ENCODE measurements around the gene SLC37A2.
"Not testable (repeated sequence)": the region's sequence is repeated elsewhere in the genome, so short reads cannot be mapped to it uniquely, and the experiment has no call there.

Gene SLC37A2

GRCh38 chr11:125085301-125086081 is 22.4 kb downstream of the SLC37A2 start:
- DNase-seq = no peak

GRCh38 chr11:125086633-125087296 is 23.7 kb downstream of the SLC37A2 start:
- no peak for DNase-seq

- DNase-seq = no peak
These were observed 25.0 kb downstream of the SLC37A2 start for GRCh38 chr11:125088123-125088522.

GRCh38 chr11:125088576-125089455 is 25.7 kb downstream of the SLC37A2 start:
- no peak for DNase-seq

GRCh38 chr11:125089481-125089880 is 26.4 kb downstream of the SLC37A2 start:
- DNase-seq = not testable (repeated sequence)

GRCh38 chr11:125090151-125090550 is 27.0 kb downstream of the SLC37A2 start:
- not testable (repeated sequence) for DNase-seq

- DNase-seq = no peak
These were observed 27.7 kb downstream of the SLC37A2 start for GRCh38 chr11:125090816-125091215.

- DNase-seq = peak; percentile 20
These were observed 28.3 kb downstream of the SLC37A2 start for GRCh38 chr11:125091247-125091876.

- DNase-seq = no peak
These were observed 29.0 kb downstream of the SLC37A2 start for GRCh38 chr11:125091877-125092664.

- DNase-seq = no peak
These were observed 29.6 kb downstream of the SLC37A2 start for GRCh38 chr11:125092669-125093068.

- DNase-seq = no peak
These were observed 30.4 kb downstream of the SLC37A2 start for GRCh38 chr11:125093502-125093901.

- no peak for DNase-seq
These were observed 31.6 kb downstream of the SLC37A2 start for GRCh38 chr11:125094731-125095130.

GRCh38 chr11:125100136-125100535 is 37.0 kb downstream of the SLC37A2 start:
- DNase-seq = no peak

- DNase-seq = no peak
These were observed 38.5 kb downstream of the SLC37A2 start for GRCh38 chr11:125101596-125101995.

GRCh38 chr11:125102025-125102424 is 38.9 kb downstream of the SLC37A2 start:
- no peak for DNase-seq

- DNase-seq = no peak
These were observed 39.4 kb downstream of the SLC37A2 start for GRCh38 chr11:125102510-125102909.

GRCh38 chr11:125105926-125106325 is 42.8 kb downstream of the SLC37A2 start:
- DNase-seq = no peak

- no peak for DNase-seq
These were observed 45.4 kb downstream of the SLC37A2 start for GRCh38 chr11:125108469-125108868.

GRCh38 chr11:125110506-125110905 is 47.4 kb downstream of the SLC37A2 start:
- DNase-seq = peak; percentile 14

GRCh38 chr11:125111001-125111342 is 47.9 kb downstream of the SLC37A2 start:
- DNase-seq = no peak

- peak; percentile 99 for DNase-seq
These were observed 48.5 kb downstream of the SLC37A2 start, which contains the start of gene TMEM218 for GRCh38 chr11:125111343-125112207. Gene TMEM218 (minus strand): TSS chr11:125111626. CDS start chr11:125102241, 9,385 bp downstream.

All from CD4-positive, alpha-beta T cell treated with Interleukin-17A for 1 hour (primary cell).